WTC11 (cell line): ENCODE results near the gene CLNK.

Experiments
- TEAD4 ChIP-seq: sonication (generic); formaldehyde crosslinking; IDR thresholded peaks from 2 replicates; pipeline ENCODE4 v1.8.0; 2022; ENCODE audit warnings: mild to moderate bottlenecking, missing genetic modification reagents
- USF1 ChIP-seq: sonication (generic); formaldehyde crosslinking; IDR thresholded peaks from 2 replicates; pipeline ENCODE4 v1.8.0; 2022; ENCODE audit warnings: mild to moderate bottlenecking, missing genetic modification reagents
- ZNF121 ChIP-seq: sonication (generic); formaldehyde crosslinking; IDR thresholded peaks from 2 replicates; pipeline ENCODE4 v1.8.0; 2023; ENCODE audit warnings: missing genetic modification reagents
- ZNF232 ChIP-seq: sonication (generic); formaldehyde crosslinking; IDR thresholded peaks from 2 replicates; pipeline ENCODE4 v1.8.0; 2022; ENCODE audit warnings: mild to moderate bottlenecking, missing genetic modification reagents
- TF ChIP-seq, protein P1 (sequence below): fragments of 200-600 bp; IDR thresholded peaks from 2 replicates; pipeline ENCODE4 v1.8.0; 2022; ENCODE audit warnings: antibody characterized with exemption
- TF ChIP-seq, protein P2 (sequence below): sonication (generic); formaldehyde crosslinking; IDR thresholded peaks from 2 replicates; pipeline ENCODE4 v1.8.0; 2023; ENCODE audit warnings: missing genetic modification reagents
- TF ChIP-seq, protein P3 (sequence below): sonication (generic); formaldehyde crosslinking; IDR thresholded peaks from 2 replicates; pipeline ENCODE4 v1.8.1; 2023; ENCODE audit warnings: mild to moderate bottlenecking, missing genetic modification reagents, moderate library complexity

- TF ChIP-seq, protein P1, sequence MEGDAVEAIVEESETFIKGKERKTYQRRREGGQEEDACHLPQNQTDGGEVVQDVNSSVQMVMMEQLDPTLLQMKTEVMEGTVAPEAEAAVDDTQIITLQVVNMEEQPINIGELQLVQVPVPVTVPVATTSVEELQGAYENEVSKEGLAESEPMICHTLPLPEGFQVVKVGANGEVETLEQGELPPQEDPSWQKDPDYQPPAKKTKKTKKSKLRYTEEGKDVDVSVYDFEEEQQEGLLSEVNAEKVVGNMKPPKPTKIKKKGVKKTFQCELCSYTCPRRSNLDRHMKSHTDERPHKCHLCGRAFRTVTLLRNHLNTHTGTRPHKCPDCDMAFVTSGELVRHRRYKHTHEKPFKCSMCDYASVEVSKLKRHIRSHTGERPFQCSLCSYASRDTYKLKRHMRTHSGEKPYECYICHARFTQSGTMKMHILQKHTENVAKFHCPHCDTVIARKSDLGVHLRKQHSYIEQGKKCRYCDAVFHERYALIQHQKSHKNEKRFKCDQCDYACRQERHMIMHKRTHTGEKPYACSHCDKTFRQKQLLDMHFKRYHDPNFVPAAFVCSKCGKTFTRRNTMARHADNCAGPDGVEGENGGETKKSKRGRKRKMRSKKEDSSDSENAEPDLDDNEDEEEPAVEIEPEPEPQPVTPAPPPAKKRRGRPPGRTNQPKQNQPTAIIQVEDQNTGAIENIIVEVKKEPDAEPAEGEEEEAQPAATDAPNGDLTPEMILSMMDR, result no peak
- TF ChIP-seq ZNF121 (CRISPR knock-in tag) (no peak), TEAD4 (CRISPR knock-in tag) (no peak), USF1 (CRISPR knock-in tag) (no peak), ZNF232 (CRISPR knock-in tag) (no peak)
- TF ChIP-seq, protein P2, sequence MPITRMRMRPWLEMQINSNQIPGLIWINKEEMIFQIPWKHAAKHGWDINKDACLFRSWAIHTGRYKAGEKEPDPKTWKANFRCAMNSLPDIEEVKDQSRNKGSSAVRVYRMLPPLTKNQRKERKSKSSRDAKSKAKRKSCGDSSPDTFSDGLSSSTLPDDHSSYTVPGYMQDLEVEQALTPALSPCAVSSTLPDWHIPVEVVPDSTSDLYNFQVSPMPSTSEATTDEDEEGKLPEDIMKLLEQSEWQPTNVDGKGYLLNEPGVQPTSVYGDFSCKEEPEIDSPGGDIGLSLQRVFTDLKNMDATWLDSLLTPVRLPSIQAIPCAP (CRISPR knock-in tag), result no peak
- TF ChIP-seq, protein P3, sequence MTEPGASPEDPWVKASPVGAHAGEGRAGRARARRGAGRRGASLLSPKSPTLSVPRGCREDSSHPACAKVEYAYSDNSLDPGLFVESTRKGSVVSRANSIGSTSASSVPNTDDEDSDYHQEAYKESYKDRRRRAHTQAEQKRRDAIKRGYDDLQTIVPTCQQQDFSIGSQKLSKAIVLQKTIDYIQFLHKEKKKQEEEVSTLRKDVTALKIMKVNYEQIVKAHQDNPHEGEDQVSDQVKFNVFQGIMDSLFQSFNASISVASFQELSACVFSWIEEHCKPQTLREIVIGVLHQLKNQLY, result no peak
Measured at GRCh38 chr4:10694151-10694827, 9.7 kb upstream of the CLNK start.
